HepG2 (cell line): Measurements from ENCODE around the gene COX5B. TPM values are rescaled to one million over a fixed set of nuclear protein-coding genes. Genes with fewer than 3 reads are reported as not detected.

Experiments used
- CREB1 ChIP-seq, 2 experiments: fragments of 450-650 bp in 1 of 2; IDR thresholded peaks; 2 replicates each; pipeline ENCODE4 v1.6.1; 2016 to 2017; ENCODE audit warnings: control low read depth in 1 of 2, mild to moderate bottlenecking in 1 of 2, missing compliant biosample characterization in 1 of 2, missing genetic modification characterization in 1 of 2
- GABPA ChIP-seq, 2 experiments: IDR thresholded peaks; 2 replicates each; pipeline ENCODE4 v1.6.1; 2011 to 2016; ENCODE audit warnings: low read depth in 2 of 2, low read length in 1 of 2, missing biosample characterization in 1 of 2, missing genetic modification characterization in 1 of 2
- HMGXB4 ChIP-seq, 2 experiments: sonication (generic) in 1 of 2; formaldehyde crosslinking in 1 of 2; IDR thresholded peaks; 2 replicates each; pipeline versions ENCODE4 v1.4.0 to v1.6.1; 2018 to 2020; ENCODE audit warnings: missing genetic modification reagents in 2 of 2, borderline replicate concordance in 1 of 2, low read depth in 1 of 2, mild to moderate bottlenecking in 1 of 2, missing biosample characterization in 1 of 2
- MAFF ChIP-seq: IDR thresholded peaks from 2 replicates; pipeline ENCODE4 v1.6.1; 2011; ENCODE audit warnings: low read depth, low read length, improper control_type of control experiment
- NR2F1 ChIP-seq, 2 experiments: fragments of 450-650 bp in 1 of 2; formaldehyde crosslinking in 1 of 2; IDR thresholded peaks; 2 replicates each; pipeline versions ENCODE4 v1.5.0 to v1.6.1; 2016 to 2020; ENCODE audit warnings: mild to moderate bottlenecking in 1 of 2, missing compliant biosample characterization in 1 of 2, missing genetic modification reagents in 1 of 2, moderate library complexity in 1 of 2
- SMARCE1 ChIP-seq: fragments of 450-650 bp; IDR thresholded peaks from 2 replicates; pipeline ENCODE4 v1.6.1; 2017; ENCODE audit warnings: borderline replicate concordance
- YEATS4 ChIP-seq: sonication (generic); formaldehyde crosslinking; IDR thresholded peaks from 2 replicates; pipeline ENCODE4 v1.4.0; 2020; ENCODE audit warnings: missing genetic modification reagents, borderline replicate concordance
- ZFP1 ChIP-seq: IDR thresholded peaks from 2 replicates; pipeline ENCODE4 v1.6.1; 2016
- ZNF101 ChIP-seq: sonication (generic); formaldehyde crosslinking; IDR thresholded peaks from 2 replicates; pipeline ENCODE4 v1.4.0; 2020; ENCODE audit warnings: mild to moderate bottlenecking, low read depth, missing genetic modification reagents, borderline replicate concordance
- ZNF282 ChIP-seq: fragments of 450-650 bp; IDR thresholded peaks from 2 replicates; pipeline ENCODE4 v1.6.1; 2018; ENCODE audit not compliant: partially characterized antibody
- polyA plus RNA-seq, 8 experiments: library from polyadenylated mRNA; depleted of rRNA in 3 of 8; stranded (reverse) in 7 of 8; unstranded in 1 of 8; fragments of >200 nt; fragmentation: Illumina TruSeq in 4 of 8; extraction: Trizol in 4 of 8; gene quantifications; 2 replicates each; pipeline versions ENCODE4 v1.2.1 to v1.2.3, GENCODE V29; 2011 to 2016; ENCODE audit warnings: low read depth in 4 of 8, missing spikeins in 1 of 8, mixed read lengths in 1 of 8; ENCODE audit not compliant: insufficient read depth in 1 of 8
- total RNA-seq, 5 experiments: library from RNA; depleted of rRNA; stranded (reverse); fragments of >200 nt; fragmentation: Illumina TruSeq; extraction: Trizol; gene quantifications; 2 replicates each; pipeline ENCODE4 v1.2.3, GENCODE V29; 2016; ENCODE audit warnings: low read depth in 1 of 5
- TF ChIP-seq, protein P1 (sequence below): sonication (generic); formaldehyde crosslinking; IDR thresholded peaks from 2 replicates; pipeline ENCODE4 v1.8.0; 2022; ENCODE audit warnings: mild to moderate bottlenecking, missing genetic modification reagents, moderate library complexity
- TF ChIP-seq, protein P2 (sequence below): IDR thresholded peaks from 2 replicates; pipeline ENCODE4 v1.6.1; 2016; ENCODE audit warnings: low read depth

Gene COX5B
- total and polyA plus RNA-seq, 2 of the 13 experiments (the other 11 are each of a cell fraction or from before 2014, with no cell fraction given): 453 to 536 TPM

GRCh38 chr2:97677480-97677879 is 31.6 kb downstream of the COX5B start (continued):
- TF ChIP-seq HMGXB4 (CRISPR knock-in tag; IDR thresholded peaks at IDR 0.05; ENCODE audit: borderline replicate concordance in 1 of 2, low read depth in 1 of 2): no peak
- no peak for TF ChIP-seq YEATS4 (CRISPR knock-in tag)
- no peak for TF ChIP-seq ZNF101 (CRISPR knock-in tag)
- TF ChIP-seq, protein P1, sequence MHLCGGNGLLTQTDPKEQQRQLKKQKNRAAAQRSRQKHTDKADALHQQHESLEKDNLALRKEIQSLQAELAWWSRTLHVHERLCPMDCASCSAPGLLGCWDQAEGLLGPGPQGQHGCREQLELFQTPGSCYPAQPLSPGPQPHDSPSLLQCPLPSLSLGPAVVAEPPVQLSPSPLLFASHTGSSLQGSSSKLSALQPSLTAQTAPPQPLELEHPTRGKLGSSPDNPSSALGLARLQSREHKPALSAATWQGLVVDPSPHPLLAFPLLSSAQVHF (CRISPR knock-in tag): no peak
- TF ChIP-seq ZFP1 (CRISPR knock-in tag): no peak
- no peak for TF ChIP-seq MAFF
- no peak for TF ChIP-seq SMARCE1
- no peak for TF ChIP-seq ZNF282
- no peak for TF ChIP-seq NR2F1 (CRISPR knock-in tag; IDR thresholded peaks at IDR 0.05)
- TF ChIP-seq GABPA (IDR thresholded peaks at IDR 0.05; ENCODE audit: low read depth, low read length): no peak
- no peak for TF ChIP-seq GABPA (CRISPR knock-in tag; IDR thresholded peaks at IDR 0.05; ENCODE audit: low read depth)
- TF ChIP-seq CREB1 (IDR thresholded peaks at IDR 0.05): no peak
- no peak for TF ChIP-seq CREB1 (CRISPR knock-in tag; IDR thresholded peaks at IDR 0.05)
- TF ChIP-seq, protein P2, sequence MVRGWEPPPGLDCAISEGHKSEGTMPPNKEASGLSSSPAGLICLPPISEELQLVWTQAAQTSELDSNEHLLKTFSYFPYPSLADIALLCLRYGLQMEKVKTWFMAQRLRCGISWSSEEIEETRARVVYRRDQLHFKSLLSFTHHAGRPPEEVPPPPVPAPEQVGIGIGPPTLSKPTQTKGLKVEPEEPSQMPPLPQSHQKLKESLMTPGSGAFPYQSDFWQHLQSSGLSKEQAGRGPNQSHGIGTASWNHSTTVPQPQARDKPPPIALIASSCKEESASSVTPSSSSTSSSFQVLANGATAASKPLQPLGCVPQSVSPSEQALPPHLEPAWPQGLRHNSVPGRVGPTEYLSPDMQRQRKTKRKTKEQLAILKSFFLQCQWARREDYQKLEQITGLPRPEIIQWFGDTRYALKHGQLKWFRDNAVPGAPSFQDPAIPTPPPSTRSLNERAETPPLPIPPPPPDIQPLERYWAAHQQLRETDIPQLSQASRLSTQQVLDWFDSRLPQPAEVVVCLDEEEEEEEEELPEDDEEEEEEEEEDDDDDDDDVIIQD (CRISPR knock-in tag): no peak
